Effector memory CD8-positive, alpha-beta T cell (primary cell): ENCODE measurements around the gene FHOD1.

Source experiments
- ATAC-seq: fragments of 150-1000 bp; cut with Tn5 transposase; replicated peaks from 2 replicates; pipeline ENCODE4 v1.10.0; 2021; ENCODE audit warnings: mild to moderate bottlenecking, moderate library complexity
- DNase-seq, 3 experiments: peaks; one replicate each; pipeline ENCODE4 v3.0.0; 2021
- H3K27ac Mint-ChIP-seq, 2 donors: one replicate each; pipeline ENCODE4 v1.8.0; 2022; ENCODE audit warnings: mild to moderate bottlenecking in 2 of 2, mixed read lengths in 2 of 2, moderate library complexity in 2 of 2
- H3K27me3 Mint-ChIP-seq, 2 donors: one replicate each; pipeline ENCODE4 v1.8.0; 2022; ENCODE audit warnings: mixed read lengths in 2 of 2
- H3K36me3 Mint-ChIP-seq: one replicate; pipeline ENCODE4 v1.8.0; 2022; ENCODE audit warnings: mild to moderate bottlenecking, moderate library complexity, mixed read lengths; ENCODE audit not compliant: insufficient read depth
- H3K4me1 Mint-ChIP-seq, 2 donors: one replicate each; pipeline ENCODE4 v1.8.0; 2022; ENCODE audit warnings: low read depth in 2 of 2, mixed read lengths in 2 of 2
- H3K4me3 Mint-ChIP-seq, 2 donors: one replicate each; pipeline ENCODE4 v1.8.0; 2022; ENCODE audit warnings: mild to moderate bottlenecking in 2 of 2, mixed read lengths in 2 of 2, moderate library complexity in 2 of 2
- H3K9me3 Mint-ChIP-seq, 2 donors: one replicate each; pipeline ENCODE4 v1.8.0; 2022; ENCODE audit warnings: mixed read lengths in 2 of 2

FHOD1 gene

DNA sequence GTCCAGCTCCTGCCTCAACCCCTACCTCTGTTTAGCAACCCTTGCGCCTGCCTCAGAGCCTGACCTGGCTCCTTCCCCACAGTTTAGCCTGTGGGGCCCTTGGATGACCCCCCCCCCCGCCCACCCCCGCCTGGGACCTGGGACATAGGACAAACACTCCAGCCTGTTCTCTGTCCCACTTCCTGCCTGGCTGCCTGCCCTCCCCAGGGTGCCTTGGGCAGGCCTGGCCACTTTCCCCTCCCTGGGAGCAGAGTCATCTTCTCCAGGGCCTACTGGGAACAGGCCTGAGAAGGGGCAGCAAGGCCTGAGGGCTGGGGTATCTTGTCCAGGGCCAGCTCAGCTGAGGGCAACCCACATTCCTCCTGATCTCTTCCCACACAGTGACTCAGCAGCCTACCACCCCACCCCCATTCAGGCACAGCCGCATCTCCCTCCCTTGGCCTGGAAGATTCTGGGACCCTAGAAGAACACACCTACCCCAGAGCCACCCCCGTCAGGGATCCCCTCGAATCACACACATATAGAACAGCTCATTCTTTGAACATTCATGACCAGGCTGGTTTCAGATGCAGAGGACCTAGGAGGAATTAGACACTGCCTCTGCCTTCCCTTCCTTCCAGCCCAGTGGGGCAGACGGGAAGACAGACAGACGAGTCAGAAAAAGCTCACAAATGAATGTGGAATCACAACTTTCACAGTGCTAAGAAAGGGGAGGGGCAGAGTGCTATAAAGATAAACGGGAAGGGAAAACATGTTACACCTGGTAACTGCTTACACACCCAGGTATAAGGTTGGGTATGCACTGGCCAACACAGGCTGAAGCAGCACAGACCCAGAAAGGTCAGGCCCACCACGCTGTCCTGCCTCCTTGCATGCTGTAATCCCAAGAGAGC lies 6.0 kb downstream of the FHOD1 start:
- Mint-ChIP-seq H3K36me3 (peaks cover 26% of the 10 kb centered on the region), H3K27ac (peak overlapping the region; percentile 49 to 57), H3K4me1 (peaks cover 20 to 35% of the 10 kb centered on the region in 2 donors), H3K4me3 (no peak overlapping the region), H3K9me3 (no peaks in the 10 kb centered on the region), H3K27me3 (no peaks in the 10 kb centered on the region)
- DNase-seq (no peak), ATAC-seq (no peak)

DNA sequence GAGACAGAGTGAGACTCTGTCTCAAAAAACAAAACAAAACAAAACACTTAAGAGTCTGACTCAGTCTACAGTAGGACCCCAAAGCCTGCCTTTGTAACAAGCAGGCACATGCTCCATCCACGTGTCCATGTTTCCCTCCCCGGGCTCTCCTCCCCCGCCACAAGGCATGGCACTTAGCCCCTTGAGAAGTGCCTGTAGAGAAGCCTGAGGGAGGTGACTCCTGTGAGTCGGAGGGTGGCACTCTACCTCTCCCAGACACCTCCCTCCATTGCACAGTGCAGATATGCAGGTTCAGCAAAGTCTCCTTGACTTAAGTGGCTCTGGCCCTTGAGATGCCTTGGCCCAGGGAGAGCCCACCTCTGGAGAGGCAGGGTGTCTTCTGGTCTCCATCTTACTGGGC lies 6.8 kb downstream of the FHOD1 start:
- ATAC-seq: no peak
- Mint-ChIP-seq H3K27me3 (no peaks in the 10 kb centered on the region), H3K36me3 (peaks cover 29% of the 10 kb centered on the region), H3K27ac (no peak overlapping the region), H3K4me3 (no peak overlapping the region), H3K4me1 (peaks cover 23 to 38% of the 10 kb centered on the region in 2 donors), H3K9me3 (no peaks in the 10 kb centered on the region)
- DNase-seq: no peak

DNA sequence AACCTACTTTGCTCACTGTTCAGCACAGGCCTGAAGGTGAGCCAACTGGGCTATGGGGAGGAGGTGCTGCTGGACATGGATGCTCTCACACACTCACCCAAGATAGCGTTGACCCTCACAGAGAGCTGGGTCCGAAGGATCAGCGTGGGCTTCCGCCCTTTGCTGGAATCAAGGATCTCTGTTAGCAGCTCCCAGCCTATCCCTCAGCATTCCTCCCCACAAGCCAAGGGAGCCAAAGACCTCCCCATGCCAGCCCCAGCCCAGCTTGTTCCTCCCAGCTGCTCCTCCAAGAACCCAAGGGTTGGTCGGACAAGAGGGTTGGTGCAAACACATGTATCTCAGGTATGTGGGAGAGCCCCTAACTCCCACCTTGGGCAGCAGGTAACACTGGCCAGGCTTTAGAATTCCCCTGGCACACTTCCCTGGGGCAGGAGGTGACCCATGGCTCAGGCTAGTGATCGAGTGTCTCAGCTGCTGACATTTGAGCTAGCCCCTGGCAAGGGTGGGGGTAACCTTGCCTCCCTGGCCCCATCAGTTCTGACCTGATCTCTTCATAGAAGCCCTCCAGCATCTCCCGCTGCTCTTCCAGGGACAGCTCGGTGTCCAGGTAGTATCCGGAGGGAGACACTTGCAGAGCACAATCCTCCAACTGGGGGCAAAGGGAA lies 8.3 kb downstream of the FHOD1 start:
- Mint-ChIP-seq H3K27ac (peak overlapping the region in 1 of 2 donors; percentile 80), H3K9me3 (no peaks in the 10 kb centered on the region), H3K4me1 (peaks cover 8 to 23% of the 10 kb centered on the region in 2 donors), H3K4me3 (no peak overlapping the region), H3K36me3 (peaks cover 34% of the 10 kb centered on the region), H3K27me3 (no peaks in the 10 kb centered on the region)
- ATAC-seq (no peak), DNase-seq (no peak)

DNA sequence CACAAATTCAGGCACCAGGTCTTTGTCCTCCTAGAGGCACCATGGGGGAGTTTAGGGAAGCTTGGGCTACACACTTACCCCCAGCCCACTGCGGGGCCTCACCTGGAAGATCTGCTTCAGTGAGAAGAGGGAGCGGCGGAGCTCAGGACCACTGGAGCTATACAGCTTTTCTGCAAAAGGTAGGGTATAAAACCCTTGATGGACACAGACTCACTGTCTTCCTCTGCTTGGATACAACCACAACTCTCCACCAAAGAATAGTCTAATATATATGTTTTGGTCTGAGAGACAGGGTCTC lies 9.1 kb downstream of the FHOD1 start:
- peaks cover 34% of the 10 kb centered on the region for H3K36me3 Mint-ChIP-seq
- peaks cover 7 to 22% of the 10 kb centered on the region in 2 donors for H3K4me1 Mint-ChIP-seq
- DNase-seq (no peak), ATAC-seq (no peak)
- H3K4me3 Mint-ChIP-seq: no peak overlapping the region
- H3K9me3 Mint-ChIP-seq: no peaks in the 10 kb centered on the region
- peak overlapping the region in 1 of 2 donors; percentile 70 for H3K27ac Mint-ChIP-seq
- H3K27me3 Mint-ChIP-seq: no peaks in the 10 kb centered on the region

DNA sequence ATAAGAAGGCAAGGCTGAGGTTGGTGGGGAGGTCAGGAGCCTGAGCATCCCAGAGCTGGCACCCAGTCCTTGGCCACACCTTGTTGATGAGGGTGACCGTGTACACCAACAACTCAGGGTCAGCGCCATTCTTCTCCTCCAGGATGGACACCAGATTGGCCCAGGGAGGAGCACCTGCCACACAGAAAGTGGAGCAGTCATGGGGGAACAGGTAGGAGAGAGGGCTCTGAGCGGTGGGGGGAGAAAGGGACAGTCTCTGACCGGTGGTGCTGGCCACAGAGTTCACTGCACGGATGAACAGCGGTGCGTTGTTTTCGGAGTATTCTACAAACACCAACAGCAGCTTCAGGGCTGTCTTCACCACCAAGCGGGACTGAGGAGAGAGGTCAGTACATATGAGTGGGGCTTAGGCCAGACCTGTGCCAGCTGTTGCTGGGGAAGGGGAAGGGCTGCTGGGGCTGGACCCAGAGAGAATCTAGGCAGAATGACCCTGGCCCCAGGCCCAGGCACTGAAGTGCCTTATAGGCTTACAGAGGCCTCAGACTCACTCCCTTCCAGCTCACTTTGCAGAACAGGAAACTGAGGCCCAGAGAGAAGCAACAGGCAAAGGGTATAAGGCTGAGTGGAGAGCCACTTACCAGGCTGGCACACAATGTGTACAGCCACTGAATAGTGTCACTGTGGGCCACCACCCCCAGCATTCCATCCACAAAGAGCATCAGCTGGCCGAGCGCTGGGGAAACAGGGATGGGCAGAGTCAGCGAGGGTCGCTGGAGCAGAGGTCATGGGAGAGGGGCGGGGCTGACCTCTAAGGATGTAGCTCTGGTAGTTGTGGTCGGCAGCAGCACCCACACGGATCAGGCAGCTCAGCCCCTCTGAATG lies 9.6 kb downstream of the FHOD1 start:
- Mint-ChIP-seq H3K4me3 (no peak overlapping the region), H3K9me3 (no peaks in the 10 kb centered on the region), H3K27me3 (no peaks in the 10 kb centered on the region), H3K27ac (peak overlapping the region; percentile 25 to 70), H3K4me1 (peaks cover 6 to 21% of the 10 kb centered on the region in 2 donors), H3K36me3 (peaks cover 34% of the 10 kb centered on the region)
- DNase-seq (no peak), ATAC-seq (no peak)

DNA sequence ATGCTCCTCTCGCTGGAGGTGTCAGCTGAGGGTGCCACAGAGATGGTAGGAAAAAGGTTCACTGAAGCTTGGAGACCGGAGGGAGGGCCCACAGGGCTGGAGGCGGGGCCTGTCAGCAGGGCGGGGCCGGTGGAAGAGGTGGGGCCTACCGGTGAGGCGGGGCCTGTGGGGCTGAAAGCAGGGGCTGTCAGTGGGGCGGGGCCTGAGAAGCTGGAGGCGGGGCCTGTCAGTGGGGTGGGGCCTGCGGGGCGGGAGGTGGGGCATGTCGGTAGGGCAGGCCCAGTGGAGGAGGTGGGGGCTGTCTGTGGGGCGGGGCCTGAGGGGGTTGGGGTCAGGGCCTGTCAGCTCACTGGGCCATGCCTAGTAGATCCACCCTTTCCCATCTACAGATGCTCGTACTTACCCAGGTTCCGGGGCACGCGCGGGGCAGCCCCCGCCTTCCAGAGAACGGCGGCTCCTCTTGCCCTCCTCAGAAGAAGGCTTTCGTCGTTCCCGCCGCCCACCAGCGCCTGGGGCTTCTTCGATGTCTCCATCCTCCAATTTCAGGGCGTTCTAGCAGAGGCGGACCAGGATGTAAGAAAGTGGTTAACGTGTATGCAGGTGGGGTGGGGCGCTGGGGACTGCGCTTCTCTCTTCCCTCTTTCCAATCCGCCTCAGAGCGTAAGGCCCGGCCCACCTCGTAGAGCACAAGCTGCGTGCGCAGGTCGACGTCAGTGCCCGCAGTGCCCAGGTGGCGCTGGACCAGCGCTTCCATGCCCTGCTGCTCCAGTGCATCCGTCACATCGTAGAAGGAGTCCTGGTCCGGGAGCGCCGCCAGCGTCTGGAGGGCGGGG lies 10.5 kb downstream of the FHOD1 start:
- peak; percentile 65 to 67 (median 66) for DNase-seq

DNA sequence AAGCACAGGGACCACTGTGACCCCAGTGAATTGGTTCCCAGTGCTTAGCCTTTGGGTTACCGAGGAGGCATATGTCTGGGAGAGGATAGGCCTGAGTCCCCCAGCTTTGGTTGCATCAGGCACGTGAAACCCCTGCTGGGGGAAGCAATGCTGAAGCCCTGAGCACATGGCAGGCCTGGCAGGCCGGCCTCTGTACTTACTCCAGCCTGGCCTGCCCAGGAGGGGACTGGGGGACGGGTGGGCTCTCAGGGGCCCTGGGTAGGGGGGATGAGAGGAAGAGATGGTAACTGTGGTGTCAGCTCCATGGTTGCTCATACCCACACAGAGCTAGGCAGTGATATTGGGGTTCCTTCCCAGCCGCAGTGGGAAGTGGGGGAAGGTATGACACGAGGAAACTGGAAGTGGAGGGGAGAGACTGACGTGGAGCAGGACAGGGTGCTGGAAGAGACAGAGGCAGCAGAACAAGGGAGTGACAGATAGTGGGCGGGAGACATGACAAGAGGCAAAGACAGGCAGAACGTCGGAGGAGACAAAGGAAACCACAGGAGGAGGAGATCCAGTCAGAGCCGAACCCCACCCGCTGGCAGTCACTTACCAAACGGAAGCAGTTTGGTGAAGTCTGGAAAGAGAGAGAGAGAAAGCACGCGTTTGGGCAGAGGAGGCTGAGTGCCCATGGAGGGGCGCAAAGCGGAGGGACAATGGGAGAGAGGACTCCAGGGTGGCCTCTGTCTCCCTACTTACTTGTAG lies 11.3 kb downstream of the FHOD1 start:
- H3K4me3 Mint-ChIP-seq: peak overlapping the region; percentile 6 to 16
- peaks cover 47% of the 10 kb centered on the region for H3K36me3 Mint-ChIP-seq
- H3K9me3 Mint-ChIP-seq: no peaks in the 10 kb centered on the region
- no peaks in the 10 kb centered on the region for H3K27me3 Mint-ChIP-seq
- peaks cover 4 to 15% of the 10 kb centered on the region in 2 donors for H3K4me1 Mint-ChIP-seq
- ATAC-seq (peak; percentile 78), DNase-seq (peak in 2 of 3 experiments; percentile 20 to 29)
- H3K27ac Mint-ChIP-seq: peak overlapping the region; percentile 79 to 87

More for the DNA sequence above, 10.5 kb downstream of the FHOD1 start:
- Mint-ChIP-seq H3K4me1 (peaks cover 4 to 18% of the 10 kb centered on the region in 2 donors), H3K27ac (peak overlapping the region; percentile 79 to 87), H3K4me3 (peak overlapping the region; percentile 6 to 16), H3K27me3 (no peaks in the 10 kb centered on the region), H3K36me3 (peaks cover 42% of the 10 kb centered on the region), H3K9me3 (no peaks in the 10 kb centered on the region)
- ATAC-seq: peak; percentile 85

DNA sequence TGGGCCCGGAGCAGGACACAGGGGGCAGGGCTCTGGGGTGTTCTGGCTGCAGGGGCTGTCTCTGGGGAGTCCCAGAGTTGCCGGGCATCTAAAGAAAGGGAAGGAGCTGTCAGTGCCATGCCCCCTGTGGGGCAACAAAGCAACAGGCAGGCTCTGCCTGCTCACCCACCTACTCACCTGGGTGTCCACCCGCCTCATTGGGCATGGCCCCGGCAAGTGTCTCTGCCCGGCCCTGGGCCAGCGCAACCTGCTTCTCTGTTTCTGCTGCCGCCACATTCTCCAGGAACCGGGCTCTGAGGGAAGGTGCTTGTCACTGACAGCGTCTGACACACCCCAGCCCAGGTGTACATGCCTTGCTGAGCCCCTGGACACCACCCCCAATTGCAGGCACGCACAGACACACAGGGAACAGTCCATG lies 13.1 kb downstream of the FHOD1 start:
- H3K27ac Mint-ChIP-seq: no peak overlapping the region
- DNase-seq (no peak), ATAC-seq (no peak)
- H3K9me3 Mint-ChIP-seq: no peaks in the 10 kb centered on the region
- no peaks in the 10 kb centered on the region for H3K27me3 Mint-ChIP-seq
- H3K36me3 Mint-ChIP-seq: peaks cover 60% of the 10 kb centered on the region
- peaks cover 4 to 15% of the 10 kb centered on the region in 2 donors for H3K4me1 Mint-ChIP-seq
- H3K4me3 Mint-ChIP-seq: no peak overlapping the region

DNA sequence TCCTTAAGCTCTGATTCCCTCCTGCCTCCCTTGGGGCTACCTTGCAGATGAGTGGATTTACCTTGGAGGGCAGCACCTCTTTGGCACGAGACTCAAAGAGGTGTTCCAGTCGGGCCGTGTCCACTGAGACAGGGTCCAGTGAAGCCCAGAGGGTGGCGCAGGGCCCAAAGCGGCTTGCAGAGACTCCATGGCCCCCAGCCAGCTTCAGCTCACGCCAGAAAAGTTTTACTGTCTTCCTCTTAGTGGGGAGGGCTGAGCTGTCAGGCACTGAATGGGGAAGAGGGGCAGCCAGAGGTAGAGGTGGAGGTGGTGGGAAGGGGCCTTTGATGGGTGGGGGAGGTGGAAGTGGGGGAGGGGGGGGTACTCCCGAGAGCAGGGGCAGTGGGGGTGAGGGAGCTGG lies 13.7 kb downstream of the FHOD1 start:
- Mint-ChIP-seq H3K27ac (no peak overlapping the region), H3K4me3 (no peak overlapping the region), H3K9me3 (no peaks in the 10 kb centered on the region), H3K27me3 (no peaks in the 10 kb centered on the region), H3K4me1 (peaks cover 4 to 15% of the 10 kb centered on the region in 2 donors), H3K36me3 (peaks cover 65% of the 10 kb centered on the region)
- ATAC-seq (no peak), DNase-seq (no peak)

DNA sequence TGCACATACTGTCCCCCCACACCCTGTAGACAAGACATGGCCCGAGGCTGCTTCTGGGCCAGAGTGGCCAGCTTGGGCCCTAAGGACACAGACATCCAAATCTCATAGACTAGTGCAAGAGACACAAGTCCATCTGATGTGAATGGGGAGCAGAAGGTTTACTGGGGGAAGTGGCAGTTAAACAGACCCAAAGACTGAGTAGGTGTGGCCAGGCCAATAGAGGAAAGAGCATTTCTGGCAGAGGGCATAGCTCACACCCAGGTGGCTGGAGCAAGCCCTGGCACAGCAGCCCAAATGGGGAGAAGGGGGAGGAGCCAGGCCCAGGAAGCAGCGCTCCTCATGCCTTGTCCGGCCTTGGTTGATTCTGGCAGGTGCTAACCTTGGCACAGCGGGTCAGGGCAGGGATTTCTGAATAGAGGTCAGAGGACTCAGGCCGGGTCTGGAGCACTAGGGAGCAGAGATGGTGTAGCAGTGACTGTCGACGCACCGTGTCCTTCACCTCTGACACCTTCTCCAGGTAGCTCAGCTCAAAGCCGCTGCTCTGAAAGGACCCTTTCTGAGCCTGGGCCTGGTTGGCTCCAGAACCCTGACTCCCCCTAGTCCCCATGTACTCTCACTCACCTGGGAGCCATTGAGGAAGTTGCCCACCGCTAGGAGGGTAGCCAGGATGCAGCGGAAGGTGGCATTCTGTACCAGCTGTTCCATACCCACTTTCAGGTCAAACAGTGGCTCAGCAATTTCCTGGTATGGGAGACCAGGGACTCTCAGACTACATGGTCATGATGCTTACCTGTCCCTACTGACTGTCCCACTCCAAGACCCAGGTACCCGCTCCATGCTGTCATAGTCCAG lies 16.2 kb downstream of the FHOD1 start:
- H3K27me3 Mint-ChIP-seq: no peaks in the 10 kb centered on the region
- DNase-seq: no peak
- no peak overlapping the region for H3K4me3 Mint-ChIP-seq
- H3K27ac Mint-ChIP-seq: peak overlapping the region in 1 of 2 donors; percentile 26
- no peaks in the 10 kb centered on the region for H3K9me3 Mint-ChIP-seq
- no peak for ATAC-seq
- peaks cover 21% of the 10 kb centered on the region in 2 donors for H3K4me1 Mint-ChIP-seq
- peaks cover 63% of the 10 kb centered on the region for H3K36me3 Mint-ChIP-seq

DNA sequence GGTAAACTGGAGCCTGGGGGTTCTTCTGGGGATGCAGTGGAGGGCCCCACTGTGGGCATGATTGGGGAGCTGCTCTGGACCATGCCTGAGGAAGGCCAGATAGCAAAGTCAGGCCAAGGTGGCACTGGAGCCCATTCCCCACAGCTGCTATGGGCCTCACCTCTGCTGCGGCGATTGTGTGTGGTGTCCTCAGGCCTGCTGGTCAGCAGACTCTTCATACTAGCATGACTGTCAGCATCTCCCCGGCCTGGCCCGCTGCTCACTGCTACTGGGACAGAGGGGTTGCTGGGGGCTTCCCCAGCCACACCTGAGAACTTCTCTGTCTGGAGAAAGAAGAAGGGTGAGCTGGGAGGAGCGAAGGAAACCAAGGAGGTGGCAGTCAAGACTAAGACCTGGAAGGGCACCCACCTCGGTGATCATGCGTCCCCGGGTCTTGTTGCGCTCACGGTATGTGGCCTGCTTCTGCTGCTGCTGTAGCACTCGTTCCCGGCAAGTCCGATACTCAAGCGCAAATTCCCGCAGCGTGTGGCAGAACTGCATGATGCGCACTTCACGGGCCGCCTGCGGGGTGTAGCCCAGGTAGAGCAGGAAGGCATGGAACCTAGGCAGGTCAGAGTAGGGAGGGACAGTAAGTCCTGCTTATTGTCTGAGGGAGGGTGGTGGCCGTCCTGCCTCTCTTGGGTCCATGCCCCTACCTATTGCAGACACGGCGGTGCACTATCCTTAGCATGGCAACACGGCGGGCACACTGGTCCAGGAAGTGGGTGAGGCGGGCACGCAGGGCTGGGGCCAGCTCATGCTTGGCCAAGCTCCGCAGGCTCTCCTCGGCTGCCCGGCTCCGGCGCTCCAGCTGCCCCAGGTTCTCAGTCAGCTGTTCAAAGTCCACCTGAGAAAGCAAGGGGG lies 17.1 kb downstream of the FHOD1 start:
- Mint-ChIP-seq H3K27ac (no peak overlapping the region), H3K27me3 (no peaks in the 10 kb centered on the region), H3K4me3 (peak overlapping the region in 1 of 2 donors; percentile 27), H3K9me3 (no peaks in the 10 kb centered on the region), H3K36me3 (peaks cover 61% of the 10 kb centered on the region), H3K4me1 (peaks cover 26 to 28% of the 10 kb centered on the region in 2 donors)
- ATAC-seq (no peak), DNase-seq (no peak)
